ENCODE data around the gene CAPN15.
"Not testable (repeated sequence)": the region's sequence is repeated elsewhere in the genome, so short reads cannot be mapped to it uniquely, and the experiment has no call there.

The CAPN15 gene

GRCh38 chr16:595094-595528 lies 67.6 kb downstream of the CAPN15 start:
- no peak for DNase-seq

- DNase-seq: no peak
These were observed 68.6 kb downstream of the CAPN15 start for GRCh38 chr16:595942-596735.

GRCh38 chr16:596736-597060 lies 69.2 kb downstream of the CAPN15 start:
- no peak for DNase-seq

- DNase-seq: not testable (repeated sequence)
These were observed 70.1 kb downstream of the CAPN15 start for GRCh38 chr16:597655-598054.

- DNase-seq: no peak
These were observed 71.6 kb downstream of the CAPN15 start for GRCh38 chr16:598823-599739.

- DNase-seq: peak; percentile 72
These were observed 73.3 kb downstream of the CAPN15 start for GRCh38 chr16:600781-601180.

- DNase-seq: no peak
These were observed 76.4 kb downstream of the CAPN15 start for GRCh38 chr16:603933-604332.
